ENCODE data around the gene GUCY1A2.

GUCY1A2 gene

GRCh38 chr11:106852779-106853178 is 165.5 kb downstream of the GUCY1A2 start:
- DNase-seq (ENCODE audit: low read depth) = no peak
- no peak overlapping the region for H3K4me3 ChIP-seq (ENCODE audit: low read depth, low read length)
- no peak for TF ChIP-seq CTCF (IDR thresholded peaks at IDR 0.05; ENCODE audit: low read depth, low read length, missing control alignments)

- no peak overlapping the region for H3K4me3 ChIP-seq (ENCODE audit: low read depth, low read length)
- no peak for TF ChIP-seq CTCF (IDR thresholded peaks at IDR 0.05; ENCODE audit: low read depth, low read length, missing control alignments)
Observed at GRCh38 chr11:106848526-106848925, 169.8 kb downstream of the GUCY1A2 start.

DNA sequence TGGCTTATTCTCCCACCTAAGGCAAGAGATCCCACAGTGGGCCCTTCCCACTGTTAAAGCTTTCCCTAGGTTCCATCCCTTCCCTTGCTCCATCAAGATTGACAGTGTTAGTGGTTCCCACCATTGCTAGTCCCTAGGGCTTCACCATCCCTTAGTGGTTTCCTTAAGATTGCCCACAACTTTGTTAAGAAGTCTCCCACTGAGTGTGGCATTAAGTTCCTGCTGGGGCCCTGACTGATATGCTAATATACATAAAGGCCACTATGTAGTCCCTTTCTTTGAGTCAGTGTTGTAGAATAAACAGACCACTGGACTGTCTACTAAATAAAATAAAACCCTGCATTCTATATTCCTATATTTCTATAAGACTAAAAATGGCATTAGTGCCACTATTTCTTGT is 176.1 kb downstream of the GUCY1A2 start:
- H3K4me3 ChIP-seq (ENCODE audit: low read depth, low read length) = no peak overlapping the region
- no peak for TF ChIP-seq CTCF (IDR thresholded peaks at IDR 0.05; ENCODE audit: low read depth, low read length, missing control alignments)
- no peak for DNase-seq (ENCODE audit: low read depth)

More at GRCh38 chr11:106848526-106848925, 169.8 kb downstream of the GUCY1A2 start:
- no peak for DNase-seq (ENCODE audit: low read depth)

DNA sequence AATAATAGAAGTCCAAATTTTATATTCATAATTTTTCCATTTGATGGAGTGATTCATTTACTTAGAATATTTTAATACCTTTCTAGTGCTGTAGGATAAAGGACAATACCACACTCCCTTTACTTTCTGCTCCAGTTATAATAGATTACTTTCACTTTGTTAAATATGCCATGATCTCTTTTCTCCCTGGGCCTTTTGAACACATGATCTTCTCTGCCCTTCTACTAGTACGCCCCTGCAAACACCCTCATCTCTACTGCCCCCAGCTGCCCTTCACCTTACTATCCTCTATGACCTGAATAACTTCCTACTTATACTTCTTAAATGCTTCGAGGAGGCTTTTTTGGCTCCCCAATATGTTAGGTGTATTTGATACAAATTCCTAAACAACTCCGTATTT is 177.3 kb downstream of the GUCY1A2 start:
- no peak overlapping the region for H3K4me3 ChIP-seq (ENCODE audit: low read depth, low read length)
- TF ChIP-seq CTCF (IDR thresholded peaks at IDR 0.05; ENCODE audit: low read depth, low read length, missing control alignments) = no peak
- DNase-seq (ENCODE audit: low read depth) = no peak

GRCh38 chr11:106840146-106840545 is 178.1 kb downstream of the GUCY1A2 start:
- TF ChIP-seq CTCF (IDR thresholded peaks at IDR 0.05; ENCODE audit: low read depth, low read length, missing control alignments) = no peak
- no peak for DNase-seq (ENCODE audit: low read depth)
- H3K4me3 ChIP-seq (ENCODE audit: low read depth, low read length) = no peak overlapping the region

- TF ChIP-seq CTCF (IDR thresholded peaks at IDR 0.05; ENCODE audit: low read depth, low read length, missing control alignments) = no peak
Observed at GRCh38 chr11:106834567-106834966, 183.7 kb downstream of the GUCY1A2 start.

DNA sequence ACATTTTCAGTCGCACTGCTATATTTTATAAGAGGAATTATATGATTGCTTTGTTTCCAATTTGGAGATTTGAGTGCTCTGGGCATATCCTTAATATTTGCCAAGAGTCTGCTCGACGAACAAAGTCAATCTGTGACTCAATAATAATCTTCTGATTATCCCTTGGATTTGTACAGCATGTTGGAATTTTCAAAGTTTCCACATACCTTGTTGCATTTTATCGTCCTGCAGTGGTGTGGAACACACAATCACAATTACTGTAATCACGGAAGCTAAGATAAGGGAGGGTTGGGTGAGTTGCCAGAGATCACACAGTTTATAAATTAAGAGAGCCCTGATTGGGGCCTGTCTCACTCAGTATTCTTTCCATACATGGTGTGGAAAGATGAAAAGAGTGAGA is 189.3 kb downstream of the GUCY1A2 start:
- TF ChIP-seq CTCF (IDR thresholded peaks at IDR 0.05; ENCODE audit: low read depth, low read length, missing control alignments) = no peak
- DNase-seq (ENCODE audit: low read depth) = no peak
- no peak overlapping the region for H3K4me3 ChIP-seq (ENCODE audit: low read depth, low read length)

More at GRCh38 chr11:106834567-106834966, 183.7 kb downstream of the GUCY1A2 start:
- H3K4me3 ChIP-seq (ENCODE audit: low read depth, low read length) = no peak overlapping the region
- no peak for DNase-seq (ENCODE audit: low read depth)
